ENCODE data around the gene RGS9BP. TPM values are rescaled to one million over a fixed set of nuclear protein-coding genes. Genes with fewer than 3 reads are reported as not detected.

Gene RGS9BP
- total and polyA plus RNA-seq, 2 experiments from 2014 or later, result 0.83 TPM; not detected in 1

DNA sequence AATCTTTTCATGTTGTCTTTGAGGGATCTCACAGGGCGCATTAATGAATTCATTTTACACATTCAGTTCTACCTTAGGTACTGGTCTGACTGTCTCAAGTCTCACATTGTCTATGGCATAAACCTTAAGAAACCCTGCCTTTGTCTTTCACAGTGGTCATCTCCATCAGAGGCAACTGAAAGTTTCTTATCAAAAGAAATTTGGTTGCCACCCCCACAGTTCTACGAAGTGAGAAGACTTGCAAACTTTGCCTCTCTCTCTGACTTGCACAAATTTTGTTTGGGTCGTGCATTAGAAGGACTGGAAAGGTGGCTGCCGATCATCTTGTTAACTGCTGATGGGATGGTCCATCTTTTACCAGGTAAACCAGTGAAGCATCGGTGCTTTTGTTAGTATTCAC is 33.4 kb downstream of the RGS9BP start:
- no peak overlapping the region for H3K4me3 Mint-ChIP-seq
- no peaks in the 10 kb centered on the region for H3K4me1 Mint-ChIP-seq
- Histone ChIP-seq H3K27ac (ENCODE audit: low read depth) (no peak overlapping the region), H3K27me3 (ENCODE audit: insufficient read depth) (no peaks in the 10 kb centered on the region), H3K4me3 (no peak overlapping the region), H3F3A (replicated peaks; ENCODE audit: low read depth) (no peaks in the 10 kb centered on the region), H3K79me2 (replicated peaks; ENCODE audit: insufficient read depth) (no peaks in the 10 kb centered on the region), H4K20me1 (replicated peaks; ENCODE audit: insufficient read depth) (0 out of 2 replicates have a peak, but pooled peaks cover 2% of the 10 kb centered on the region), H3K36me3 (ENCODE audit: insufficient read depth) (0 out of 2 replicates have a peak, but pooled peaks cover 5% of the 10 kb centered on the region), H2AFZ (no peak overlapping the region), H3K9me2 (ENCODE audit: insufficient read depth) (no peaks in the 10 kb centered on the region), H3K4me2 (no peak overlapping the region), H3K4me1 (ENCODE audit: insufficient read depth) (no peaks in the 10 kb centered on the region)
- peaks cover 4% of the 10 kb centered on the region for H3K27me3 Mint-ChIP-seq (ENCODE audit: insufficient read depth, low read depth, poor library complexity)
- peaks cover 8% of the 10 kb centered on the region for H3K9me3 Mint-ChIP-seq
- ATAC-seq (no peak), DNase-seq (ENCODE audit: low spot score) (no peak)
- peaks cover 11% of the 10 kb centered on the region for H3K36me3 Mint-ChIP-seq (ENCODE audit: low read depth)
- TF ChIP-seq EZH2 (IDR thresholded peaks at IDR 0.05; ENCODE audit: low read depth, unreplicated experiment) (no peak), ZNF114 (CRISPR knock-in tag; IDR thresholded peaks at IDR 0.05) (no peak), CREB1 (CRISPR knock-in tag; IDR thresholded peaks at IDR 0.05; ENCODE audit: low read depth) (no peak), NANOG (IDR thresholded peaks at IDR 0.05; ENCODE audit: borderline replicate concordance) (no peak), JUNB (IDR thresholded peaks at IDR 0.05; ENCODE audit: unreplicated experiment) (no peak), STAT1 (IDR thresholded peaks at IDR 0.05; ENCODE audit: unreplicated experiment) (no peak), ZNF331 (CRISPR knock-in tag; IDR thresholded peaks at IDR 0.05; ENCODE audit: low read depth) (no peak), POLR2AphosphoS5 (IDR thresholded peaks at IDR 0.05; ENCODE audit: low read depth) (no peak), EZH2phosphoT487 (IDR thresholded peaks at IDR 0.05; ENCODE audit: unreplicated experiment) (no peak)
- TF ChIP-seq, protein P1, sequence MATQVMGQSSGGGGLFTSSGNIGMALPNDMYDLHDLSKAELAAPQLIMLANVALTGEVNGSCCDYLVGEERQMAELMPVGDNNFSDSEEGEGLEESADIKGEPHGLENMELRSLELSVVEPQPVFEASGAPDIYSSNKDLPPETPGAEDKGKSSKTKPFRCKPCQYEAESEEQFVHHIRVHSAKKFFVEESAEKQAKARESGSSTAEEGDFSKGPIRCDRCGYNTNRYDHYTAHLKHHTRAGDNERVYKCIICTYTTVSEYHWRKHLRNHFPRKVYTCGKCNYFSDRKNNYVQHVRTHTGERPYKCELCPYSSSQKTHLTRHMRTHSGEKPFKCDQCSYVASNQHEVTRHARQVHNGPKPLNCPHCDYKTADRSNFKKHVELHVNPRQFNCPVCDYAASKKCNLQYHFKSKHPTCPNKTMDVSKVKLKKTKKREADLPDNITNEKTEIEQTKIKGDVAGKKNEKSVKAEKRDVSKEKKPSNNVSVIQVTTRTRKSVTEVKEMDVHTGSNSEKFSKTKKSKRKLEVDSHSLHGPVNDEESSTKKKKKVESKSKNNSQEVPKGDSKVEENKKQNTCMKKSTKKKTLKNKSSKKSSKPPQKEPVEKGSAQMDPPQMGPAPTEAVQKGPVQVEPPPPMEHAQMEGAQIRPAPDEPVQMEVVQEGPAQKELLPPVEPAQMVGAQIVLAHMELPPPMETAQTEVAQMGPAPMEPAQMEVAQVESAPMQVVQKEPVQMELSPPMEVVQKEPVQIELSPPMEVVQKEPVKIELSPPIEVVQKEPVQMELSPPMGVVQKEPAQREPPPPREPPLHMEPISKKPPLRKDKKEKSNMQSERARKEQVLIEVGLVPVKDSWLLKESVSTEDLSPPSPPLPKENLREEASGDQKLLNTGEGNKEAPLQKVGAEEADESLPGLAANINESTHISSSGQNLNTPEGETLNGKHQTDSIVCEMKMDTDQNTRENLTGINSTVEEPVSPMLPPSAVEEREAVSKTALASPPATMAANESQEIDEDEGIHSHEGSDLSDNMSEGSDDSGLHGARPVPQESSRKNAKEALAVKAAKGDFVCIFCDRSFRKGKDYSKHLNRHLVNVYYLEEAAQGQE (IDR thresholded peaks at IDR 0.05; ENCODE audit: unreplicated experiment), result no peak
- TF ChIP-seq, protein P2, sequence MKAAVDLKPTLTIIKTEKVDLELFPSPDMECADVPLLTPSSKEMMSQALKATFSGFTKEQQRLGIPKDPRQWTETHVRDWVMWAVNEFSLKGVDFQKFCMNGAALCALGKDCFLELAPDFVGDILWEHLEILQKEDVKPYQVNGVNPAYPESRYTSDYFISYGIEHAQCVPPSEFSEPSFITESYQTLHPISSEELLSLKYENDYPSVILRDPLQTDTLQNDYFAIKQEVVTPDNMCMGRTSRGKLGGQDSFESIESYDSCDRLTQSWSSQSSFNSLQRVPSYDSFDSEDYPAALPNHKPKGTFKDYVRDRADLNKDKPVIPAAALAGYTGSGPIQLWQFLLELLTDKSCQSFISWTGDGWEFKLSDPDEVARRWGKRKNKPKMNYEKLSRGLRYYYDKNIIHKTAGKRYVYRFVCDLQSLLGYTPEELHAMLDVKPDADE (IDR thresholded peaks at IDR 0.05), result no peak
- TF ChIP-seq, protein P3, sequence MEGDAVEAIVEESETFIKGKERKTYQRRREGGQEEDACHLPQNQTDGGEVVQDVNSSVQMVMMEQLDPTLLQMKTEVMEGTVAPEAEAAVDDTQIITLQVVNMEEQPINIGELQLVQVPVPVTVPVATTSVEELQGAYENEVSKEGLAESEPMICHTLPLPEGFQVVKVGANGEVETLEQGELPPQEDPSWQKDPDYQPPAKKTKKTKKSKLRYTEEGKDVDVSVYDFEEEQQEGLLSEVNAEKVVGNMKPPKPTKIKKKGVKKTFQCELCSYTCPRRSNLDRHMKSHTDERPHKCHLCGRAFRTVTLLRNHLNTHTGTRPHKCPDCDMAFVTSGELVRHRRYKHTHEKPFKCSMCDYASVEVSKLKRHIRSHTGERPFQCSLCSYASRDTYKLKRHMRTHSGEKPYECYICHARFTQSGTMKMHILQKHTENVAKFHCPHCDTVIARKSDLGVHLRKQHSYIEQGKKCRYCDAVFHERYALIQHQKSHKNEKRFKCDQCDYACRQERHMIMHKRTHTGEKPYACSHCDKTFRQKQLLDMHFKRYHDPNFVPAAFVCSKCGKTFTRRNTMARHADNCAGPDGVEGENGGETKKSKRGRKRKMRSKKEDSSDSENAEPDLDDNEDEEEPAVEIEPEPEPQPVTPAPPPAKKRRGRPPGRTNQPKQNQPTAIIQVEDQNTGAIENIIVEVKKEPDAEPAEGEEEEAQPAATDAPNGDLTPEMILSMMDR (conservative IDR thresholded peaks at IDR 0.05; ENCODE audit: low read depth in 2 of 2), result no peak
- TF ChIP-seq, protein P4, sequence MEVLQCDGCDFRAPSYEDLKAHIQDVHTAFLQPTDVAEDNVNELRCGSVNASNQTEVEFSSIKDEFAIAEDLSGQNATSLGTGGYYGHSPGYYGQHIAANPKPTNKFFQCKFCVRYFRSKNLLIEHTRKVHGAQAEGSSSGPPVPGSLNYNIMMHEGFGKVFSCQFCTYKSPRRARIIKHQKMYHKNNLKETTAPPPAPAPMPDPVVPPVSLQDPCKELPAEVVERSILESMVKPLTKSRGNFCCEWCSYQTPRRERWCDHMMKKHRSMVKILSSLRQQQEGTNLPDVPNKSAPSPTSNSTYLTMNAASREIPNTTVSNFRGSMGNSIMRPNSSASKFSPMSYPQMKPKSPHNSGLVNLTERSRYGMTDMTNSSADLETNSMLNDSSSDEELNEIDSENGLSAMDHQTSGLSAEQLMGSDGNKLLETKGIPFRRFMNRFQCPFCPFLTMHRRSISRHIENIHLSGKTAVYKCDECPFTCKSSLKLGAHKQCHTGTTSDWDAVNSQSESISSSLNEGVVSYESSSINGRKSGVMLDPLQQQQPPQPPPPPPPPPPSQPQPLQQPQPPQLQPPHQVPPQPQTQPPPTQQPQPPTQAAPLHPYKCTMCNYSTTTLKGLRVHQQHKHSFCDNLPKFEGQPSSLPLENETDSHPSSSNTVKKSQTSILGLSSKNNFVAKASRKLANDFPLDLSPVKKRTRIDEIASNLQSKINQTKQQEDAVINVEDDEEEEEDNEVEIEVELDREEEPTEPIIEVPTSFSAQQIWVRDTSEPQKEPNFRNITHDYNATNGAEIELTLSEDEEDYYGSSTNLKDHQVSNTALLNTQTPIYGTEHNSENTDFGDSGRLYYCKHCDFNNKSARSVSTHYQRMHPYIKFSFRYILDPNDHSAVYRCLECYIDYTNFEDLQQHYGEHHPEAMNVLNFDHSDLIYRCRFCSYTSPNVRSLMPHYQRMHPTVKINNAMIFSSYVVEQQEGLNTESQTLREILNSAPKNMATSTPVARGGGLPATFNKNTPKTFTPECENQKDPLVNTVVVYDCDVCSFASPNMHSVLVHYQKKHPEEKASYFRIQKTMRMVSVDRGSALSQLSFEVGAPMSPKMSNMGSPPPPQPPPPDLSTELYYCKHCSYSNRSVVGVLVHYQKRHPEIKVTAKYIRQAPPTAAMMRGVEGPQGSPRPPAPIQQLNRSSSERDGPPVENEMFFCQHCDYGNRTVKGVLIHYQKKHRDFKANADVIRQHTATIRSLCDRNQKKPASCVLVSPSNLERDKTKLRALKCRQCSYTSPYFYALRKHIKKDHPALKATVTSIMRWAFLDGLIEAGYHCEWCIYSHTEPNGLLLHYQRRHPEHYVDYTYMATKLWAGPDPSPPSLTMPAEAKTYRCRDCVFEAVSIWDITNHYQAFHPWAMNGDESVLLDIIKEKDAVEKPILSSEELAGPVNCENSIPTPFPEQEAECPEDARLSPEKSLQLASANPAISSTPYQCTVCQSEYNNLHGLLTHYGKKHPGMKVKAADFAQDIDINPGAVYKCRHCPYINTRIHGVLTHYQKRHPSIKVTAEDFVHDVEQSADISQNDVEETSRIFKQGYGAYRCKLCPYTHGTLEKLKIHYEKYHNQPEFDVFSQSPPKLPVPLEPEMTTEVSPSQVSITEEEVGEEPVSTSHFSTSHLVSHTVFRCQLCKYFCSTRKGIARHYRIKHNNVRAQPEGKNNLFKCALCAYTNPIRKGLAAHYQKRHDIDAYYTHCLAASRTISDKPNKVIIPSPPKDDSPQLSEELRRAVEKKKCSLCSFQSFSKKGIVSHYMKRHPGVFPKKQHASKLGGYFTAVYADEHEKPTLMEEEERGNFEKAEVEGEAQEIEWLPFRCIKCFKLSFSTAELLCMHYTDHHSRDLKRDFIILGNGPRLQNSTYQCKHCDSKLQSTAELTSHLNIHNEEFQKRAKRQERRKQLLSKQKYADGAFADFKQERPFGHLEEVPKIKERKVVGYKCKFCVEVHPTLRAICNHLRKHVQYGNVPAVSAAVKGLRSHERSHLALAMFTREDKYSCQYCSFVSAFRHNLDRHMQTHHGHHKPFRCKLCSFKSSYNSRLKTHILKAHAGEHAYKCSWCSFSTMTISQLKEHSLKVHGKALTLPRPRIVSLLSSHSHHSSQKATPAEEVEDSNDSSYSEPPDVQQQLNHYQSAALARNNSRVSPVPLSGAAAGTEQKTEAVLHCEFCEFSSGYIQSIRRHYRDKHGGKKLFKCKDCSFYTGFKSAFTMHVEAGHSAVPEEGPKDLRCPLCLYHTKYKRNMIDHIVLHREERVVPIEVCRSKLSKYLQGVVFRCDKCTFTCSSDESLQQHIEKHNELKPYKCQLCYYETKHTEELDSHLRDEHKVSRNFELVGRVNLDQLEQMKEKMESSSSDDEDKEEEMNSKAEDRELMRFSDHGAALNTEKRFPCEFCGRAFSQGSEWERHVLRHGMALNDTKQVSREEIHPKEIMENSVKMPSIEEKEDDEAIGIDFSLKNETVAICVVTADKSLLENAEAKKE (CRISPR knock-in tag; IDR thresholded peaks at IDR 0.05), result no peak
- no peak overlapping the region for H3K27ac Mint-ChIP-seq
